ENCODE measurements around the gene UBR1.

Gene UBR1

GRCh38 chr15:43105077-43105736 is 631 bp downstream of the UBR1 start:
- no peak for DNase-seq

- no peak for DNase-seq
Measured at GRCh38 chr15:43104426-43104825, 1.4 kb downstream of the UBR1 start.

DNA sequence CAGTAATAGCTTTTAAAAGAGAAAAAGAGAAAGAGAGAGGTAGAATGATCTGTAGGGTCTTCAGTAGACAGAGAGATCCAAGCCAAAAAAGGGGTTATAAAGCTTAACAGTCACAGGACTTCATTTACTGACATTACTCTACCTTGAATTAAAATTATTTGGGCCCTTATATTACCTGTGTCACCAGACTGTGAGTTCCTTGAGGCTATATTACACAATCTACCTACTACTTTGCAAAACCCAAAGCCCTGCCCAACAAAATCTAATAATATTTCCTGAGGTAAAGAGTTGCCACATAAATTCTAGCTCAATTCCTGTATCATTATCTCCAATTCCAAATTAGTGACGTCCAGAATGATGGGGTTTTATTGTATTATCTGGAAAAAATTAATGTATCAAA is 1.9 kb downstream of the UBR1 start:
- DNase-seq: no peak

DNA sequence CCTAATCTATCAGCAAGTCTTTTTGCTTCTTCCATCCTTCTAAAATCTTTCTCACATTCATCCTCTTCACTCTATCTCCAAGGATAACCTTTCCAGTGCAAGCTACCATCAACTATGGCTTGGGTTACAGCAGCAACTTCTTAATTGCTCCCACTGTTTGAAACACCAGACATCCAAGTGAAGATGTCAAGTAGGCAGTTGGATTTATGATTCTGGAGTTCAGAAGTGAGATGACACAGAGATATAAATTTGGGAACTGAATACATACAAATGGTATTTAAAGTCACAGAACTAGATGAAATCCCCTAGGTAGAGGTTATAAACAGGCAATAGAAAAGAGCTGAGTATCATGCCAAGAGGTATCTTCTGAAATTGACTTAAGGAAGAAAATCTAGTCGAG is 3.7 kb downstream of the UBR1 start:
- no peak for DNase-seq

- DNase-seq: no peak
Measured at GRCh38 chr15:43100971-43101370, 4.9 kb downstream of the UBR1 start.

DNA sequence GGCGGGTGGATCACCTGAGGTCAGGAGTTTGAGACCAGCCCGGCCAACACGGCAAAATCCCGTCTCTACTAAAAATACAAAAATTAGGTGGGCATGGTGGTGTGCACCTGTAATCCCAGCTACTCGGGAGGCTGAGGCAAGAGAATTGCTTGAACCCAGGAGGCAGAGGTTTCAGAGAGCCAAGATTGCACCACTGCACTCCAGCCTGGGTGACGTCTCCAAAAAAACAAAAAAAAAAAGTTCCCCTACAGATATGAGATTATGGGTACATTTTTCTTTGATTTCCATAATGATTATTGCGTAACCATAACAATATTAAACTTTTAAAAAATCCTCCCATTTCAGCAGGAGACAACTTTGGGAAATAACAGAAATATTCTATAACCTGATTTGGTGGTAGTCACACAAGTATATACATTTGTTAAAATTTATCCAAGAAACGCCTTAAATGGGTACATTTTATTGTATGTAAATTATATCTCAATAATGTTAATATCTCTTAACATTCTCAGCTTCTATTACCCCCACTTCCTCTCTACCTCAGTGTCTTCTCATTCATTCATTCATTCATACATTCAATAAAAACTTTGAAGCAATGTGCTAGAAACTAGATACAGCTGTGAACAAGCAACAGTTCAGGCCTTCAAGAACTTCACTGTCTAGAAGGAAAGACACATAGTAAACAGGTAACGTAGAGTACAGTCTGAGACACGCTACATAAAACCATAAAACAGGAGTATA is 6.6 kb downstream of the UBR1 start:
- no peak for DNase-seq

GRCh38 chr15:43096411-43096810 is 9.4 kb downstream of the UBR1 start:
- no peak for DNase-seq

GRCh38 chr15:43095708-43096347 is 10.0 kb downstream of the UBR1 start:
- no peak for DNase-seq

GRCh38 chr15:43095243-43095642 is 10.6 kb downstream of the UBR1 start:
- DNase-seq: no peak

DNA sequence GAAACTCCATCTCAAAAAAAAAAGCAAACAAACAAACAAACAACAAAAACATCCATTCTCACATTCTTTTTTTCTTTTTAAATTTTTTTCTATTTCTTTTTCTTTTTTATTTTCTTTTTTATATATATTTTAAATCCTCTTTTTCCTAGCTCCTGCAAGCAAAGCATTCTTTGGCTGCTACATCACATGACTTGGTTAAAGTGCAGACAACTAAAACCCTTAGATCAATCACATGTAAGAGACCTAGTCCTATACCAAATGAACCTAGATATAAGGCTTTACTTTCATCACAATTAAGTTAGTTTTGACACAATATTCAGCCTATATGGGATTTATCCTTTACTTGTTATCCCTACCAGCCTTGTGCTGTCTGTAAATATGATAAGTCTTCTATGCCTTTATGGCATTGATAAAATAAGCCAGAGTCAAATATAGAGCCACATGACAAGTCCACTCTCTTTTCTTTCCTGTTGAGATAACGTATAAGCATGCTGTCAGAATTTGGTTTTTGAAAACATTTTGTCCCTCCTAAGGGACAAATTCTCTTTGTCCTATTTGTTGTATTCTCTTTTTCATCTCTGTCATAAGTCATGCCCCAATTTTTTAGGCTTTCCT is 11.3 kb downstream of the UBR1 start:
- DNase-seq: no peak

GRCh38 chr15:43093026-43093425 is 12.8 kb downstream of the UBR1 start:
- DNase-seq: no peak

GRCh38 chr15:43091859-43092258 is 14.0 kb downstream of the UBR1 start:
- DNase-seq: no peak

- DNase-seq: no peak
Measured at GRCh38 chr15:43086551-43086950, 19.3 kb downstream of the UBR1 start.

GRCh38 chr15:43085921-43086320 is 19.9 kb downstream of the UBR1 start:
- no peak for DNase-seq

DNA sequence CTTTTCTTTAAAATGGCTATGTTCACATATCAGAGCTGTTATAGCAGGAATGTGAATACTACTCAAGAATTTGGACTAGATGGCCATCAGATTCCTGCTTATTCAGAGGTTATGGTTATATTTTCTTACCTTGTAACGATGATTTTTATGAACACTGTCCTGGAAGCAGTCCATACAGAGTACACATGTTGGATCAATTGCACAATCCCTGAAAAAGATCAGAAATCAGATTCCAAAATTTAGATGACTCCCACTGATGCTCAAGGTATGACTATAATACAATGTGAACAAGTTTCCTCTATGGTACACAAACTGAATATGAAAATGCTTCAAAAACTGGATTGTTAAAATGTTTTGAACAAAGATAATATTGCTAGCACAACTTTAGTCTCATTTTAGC is 23.3 kb downstream of the UBR1 start:
- no peak for DNase-seq

- DNase-seq: no peak
Measured at GRCh38 chr15:43081283-43081682, 24.6 kb downstream of the UBR1 start.

- DNase-seq: no peak
Measured at GRCh38 chr15:43071451-43071850, 34.4 kb downstream of the UBR1 start.

GRCh38 chr15:43070893-43071292 is 34.9 kb downstream of the UBR1 start:
- no peak for DNase-seq

GRCh38 chr15:43070249-43070648 is 35.6 kb downstream of the UBR1 start:
- no peak for DNase-seq

- no peak for DNase-seq
Measured at GRCh38 chr15:43067717-43068461, 37.9 kb downstream of the UBR1 start.

DNA sequence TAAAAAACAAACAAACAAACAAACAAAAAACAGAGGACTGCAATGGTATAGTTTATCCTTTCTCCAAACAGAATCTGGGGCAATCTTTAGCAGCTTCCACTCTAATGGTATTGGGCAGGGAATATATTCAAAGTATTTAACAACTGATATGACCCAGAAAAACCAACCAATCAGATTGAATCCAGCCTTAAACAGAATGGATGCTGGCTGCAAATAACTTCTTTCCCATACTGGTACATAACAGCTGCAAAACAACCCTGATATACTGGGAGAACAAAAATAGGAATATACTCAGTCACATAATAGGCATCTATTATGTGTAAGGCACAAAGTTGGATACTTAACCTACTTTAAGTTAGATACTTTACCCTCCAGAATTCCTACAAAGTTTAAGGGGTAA is 49.1 kb downstream of the UBR1 start:
- no peak for DNase-seq

DNA sequence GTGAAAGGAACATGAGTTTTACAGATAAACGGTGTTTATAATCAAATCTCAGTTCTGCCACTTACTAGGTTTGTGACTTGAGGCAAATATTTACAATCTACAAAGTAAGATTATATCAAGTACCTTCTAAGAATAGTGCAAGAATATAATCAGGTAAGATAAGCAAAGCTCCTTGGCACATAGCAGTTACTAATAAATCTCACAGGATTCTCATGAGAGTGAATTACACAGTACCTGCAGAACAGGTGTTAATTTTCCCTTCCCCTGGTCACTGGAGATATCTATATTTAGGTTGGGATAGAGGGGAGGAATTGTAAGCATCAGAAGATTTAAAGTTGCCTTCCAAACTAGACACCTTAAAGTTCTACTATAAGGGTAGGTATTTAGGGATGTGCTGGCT is 53.0 kb downstream of the UBR1 start:
- no peak for DNase-seq

- no peak for DNase-seq
Measured at GRCh38 chr15:43048935-43049334, 56.9 kb downstream of the UBR1 start.

Measured in activated CD4-positive, CD25-positive, alpha-beta regulatory T cell treated with anti-CD3 and anti-CD28 coated beads, Interleukin-2, amount 50 U/mL, for 72 hours (primary cell).